GM11168 (cell line): ENCODE data around the gene SPATA32.

Source experiments
- in situ Hi-C: fragments of 300-500 bp; cut with MboI; formaldehyde crosslinking; loops from one replicate; pipeline ENCODE4 v1.12.0; 2022; ENCODE audit warnings: low sequenced_read_pairs; ENCODE audit not compliant: unreplicated experiment

The SPATA32 gene

DNA sequence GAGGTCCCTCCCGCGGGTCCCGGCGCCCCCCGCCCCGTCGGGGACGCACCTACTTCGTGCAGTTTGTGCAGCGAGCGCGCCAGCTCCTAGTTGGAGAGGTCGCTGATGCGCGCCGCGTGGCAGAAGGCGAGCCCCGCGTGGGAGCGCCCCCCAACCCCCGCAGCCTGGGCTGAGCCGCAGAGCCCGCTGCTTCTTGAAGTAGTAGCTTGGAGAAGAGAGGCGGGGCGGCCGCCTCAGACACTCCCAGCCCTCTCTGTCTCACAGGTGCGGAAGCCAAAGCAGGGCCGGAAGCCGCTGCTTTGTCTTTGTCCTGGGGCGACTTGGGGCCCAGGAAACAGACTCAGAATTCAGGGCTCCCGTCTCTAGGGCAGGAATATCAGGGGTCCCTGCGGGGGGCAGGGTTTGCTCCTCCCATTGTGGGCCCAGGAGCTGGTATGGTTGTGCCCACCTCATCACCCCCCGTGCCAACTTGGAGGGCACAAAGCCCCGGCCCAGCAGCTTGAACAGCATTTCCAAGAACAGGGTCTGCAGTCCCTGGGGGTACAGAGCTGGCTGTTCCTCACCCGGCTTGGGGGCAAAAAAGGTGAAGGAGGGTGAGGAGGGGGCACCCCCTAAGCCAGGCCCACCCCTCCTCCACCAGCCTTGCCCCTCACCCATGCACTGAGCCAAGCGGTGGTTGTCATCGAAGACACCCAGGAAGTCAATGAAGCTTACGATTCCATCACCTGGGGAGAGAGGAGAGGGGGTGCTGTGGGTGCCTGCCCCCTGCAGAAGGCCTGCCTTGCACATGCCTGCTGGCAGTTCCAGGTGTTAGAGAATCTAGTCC lies 13.5 kb downstream of the SPATA32 start:
- in situ Hi-C loops: no loop called here

GRCh38 chr17:45247429-45248131 lies 14.3 kb downstream of the SPATA32 start:
- in situ Hi-C loops: no loop called here

DNA sequence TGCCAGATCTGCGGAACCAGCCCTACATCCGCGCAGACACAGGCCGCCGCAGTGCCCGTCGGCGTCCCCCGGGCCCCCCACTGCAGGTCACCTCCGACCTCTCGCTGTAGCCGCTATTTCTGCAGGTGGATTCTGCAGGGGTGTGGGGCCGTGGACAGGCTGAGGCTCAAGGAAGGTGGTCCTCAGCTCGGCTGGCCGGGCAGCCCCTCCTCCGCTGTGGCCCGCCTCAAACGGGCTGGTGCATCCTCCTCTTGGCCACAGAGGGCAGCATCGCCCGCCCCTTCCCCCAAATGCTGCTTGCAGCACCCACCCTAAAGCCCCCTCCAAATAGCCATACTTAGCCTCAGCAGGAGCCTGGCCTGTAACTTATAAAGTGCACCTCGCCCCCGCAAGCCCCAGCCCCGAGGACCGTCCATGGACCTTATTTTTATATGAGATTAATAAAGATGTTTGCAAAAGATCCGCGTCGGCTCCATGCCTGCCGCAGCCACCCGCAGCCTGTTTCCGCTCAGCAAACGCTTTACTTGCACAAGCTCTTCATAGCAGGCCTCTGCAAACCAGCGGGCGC lies 14.9 kb downstream of the SPATA32 start:
- in situ Hi-C loops: no loop called here

GRCh38 chr17:45246338-45246737 lies 15.6 kb downstream of the SPATA32 start:
- in situ Hi-C loops: no loop called here

GRCh38 chr17:45244725-45245656 lies 16.9 kb downstream of the SPATA32 start:
- in situ Hi-C loops: no loop called here

- in situ Hi-C loops: no loop called here
Measured at GRCh38 chr17:45243750-45244149, 18.1 kb downstream of the SPATA32 start.

DNA sequence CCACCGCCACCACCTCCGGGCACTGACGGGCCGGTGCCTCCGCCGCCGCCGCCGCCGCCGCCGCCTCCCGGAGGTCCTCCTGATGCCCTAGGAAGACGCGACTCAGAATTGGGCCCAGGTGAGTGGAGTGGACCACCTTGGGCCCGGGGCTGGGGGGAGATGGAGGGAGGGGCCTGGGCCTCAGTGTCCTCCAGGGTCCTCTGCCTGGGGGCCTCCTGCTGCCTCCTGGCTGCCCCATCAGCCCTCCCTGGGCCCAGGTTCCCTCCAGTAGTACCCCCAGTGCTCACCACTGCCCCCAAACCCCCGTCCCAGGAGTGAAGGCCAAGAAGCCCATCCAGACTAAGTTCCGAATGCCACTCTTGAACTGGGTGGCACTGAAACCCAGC lies 19.9 kb downstream of the SPATA32 start:
- in situ Hi-C loops: no loop called here

GRCh38 chr17:45241328-45242028 lies 20.4 kb downstream of the SPATA32 start:
- in situ Hi-C loops: no loop called here

- in situ Hi-C loops: no loop called here
Measured at GRCh38 chr17:45240905-45241327, 21.0 kb downstream of the SPATA32 start.

- in situ Hi-C loops: no loop called here
Measured at GRCh38 chr17:45238155-45238774, 23.6 kb downstream of the SPATA32 start.

DNA sequence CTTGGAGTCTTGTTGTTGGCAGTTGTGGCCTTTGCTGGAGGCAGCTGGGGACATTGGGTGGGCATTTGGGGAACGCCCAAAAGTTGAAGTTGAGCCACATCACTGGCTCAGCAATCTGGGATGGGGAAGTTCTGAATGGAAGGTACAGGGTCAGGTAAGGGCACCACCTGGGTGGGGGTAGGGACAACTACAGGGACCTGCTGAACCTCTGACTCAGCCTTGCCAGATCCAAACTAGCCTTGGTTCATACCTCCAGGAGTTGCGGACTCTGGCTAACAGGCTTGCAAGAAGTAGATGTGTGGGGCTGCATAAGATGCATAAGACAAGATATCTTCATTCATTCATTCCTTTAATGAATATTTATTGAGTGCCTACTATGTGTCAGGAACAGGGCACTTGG lies 24.2 kb downstream of the SPATA32 start:
- in situ Hi-C loops: no loop called here

DNA sequence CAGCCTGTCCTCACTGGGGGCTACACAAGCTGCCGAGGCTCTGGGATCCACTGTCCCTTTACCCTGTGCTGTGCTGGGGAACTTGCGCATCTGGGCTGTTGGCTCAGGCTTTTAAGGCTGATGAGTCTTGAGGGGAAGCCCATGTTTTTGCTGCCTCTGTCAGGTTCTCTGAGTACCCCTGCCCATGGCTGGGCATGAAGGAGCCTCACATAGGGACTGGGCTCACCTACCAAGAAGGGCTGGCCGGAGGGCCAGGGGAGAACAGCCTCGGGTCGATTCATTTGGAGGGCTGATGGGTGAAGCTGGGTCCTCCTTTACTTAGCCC lies 25.6 kb downstream of the SPATA32 start:
- in situ Hi-C loops: no loop called here

- in situ Hi-C loops: no loop called here
Measured at GRCh38 chr17:45235416-45236281, 26.2 kb downstream of the SPATA32 start.

GRCh38 chr17:45234641-45235415 lies 27.1 kb downstream of the SPATA32 start:
- in situ Hi-C loops: no loop called here

GRCh38 chr17:45233423-45233924 lies 28.4 kb downstream of the SPATA32 start:
- in situ Hi-C loops: no loop called here

DNA sequence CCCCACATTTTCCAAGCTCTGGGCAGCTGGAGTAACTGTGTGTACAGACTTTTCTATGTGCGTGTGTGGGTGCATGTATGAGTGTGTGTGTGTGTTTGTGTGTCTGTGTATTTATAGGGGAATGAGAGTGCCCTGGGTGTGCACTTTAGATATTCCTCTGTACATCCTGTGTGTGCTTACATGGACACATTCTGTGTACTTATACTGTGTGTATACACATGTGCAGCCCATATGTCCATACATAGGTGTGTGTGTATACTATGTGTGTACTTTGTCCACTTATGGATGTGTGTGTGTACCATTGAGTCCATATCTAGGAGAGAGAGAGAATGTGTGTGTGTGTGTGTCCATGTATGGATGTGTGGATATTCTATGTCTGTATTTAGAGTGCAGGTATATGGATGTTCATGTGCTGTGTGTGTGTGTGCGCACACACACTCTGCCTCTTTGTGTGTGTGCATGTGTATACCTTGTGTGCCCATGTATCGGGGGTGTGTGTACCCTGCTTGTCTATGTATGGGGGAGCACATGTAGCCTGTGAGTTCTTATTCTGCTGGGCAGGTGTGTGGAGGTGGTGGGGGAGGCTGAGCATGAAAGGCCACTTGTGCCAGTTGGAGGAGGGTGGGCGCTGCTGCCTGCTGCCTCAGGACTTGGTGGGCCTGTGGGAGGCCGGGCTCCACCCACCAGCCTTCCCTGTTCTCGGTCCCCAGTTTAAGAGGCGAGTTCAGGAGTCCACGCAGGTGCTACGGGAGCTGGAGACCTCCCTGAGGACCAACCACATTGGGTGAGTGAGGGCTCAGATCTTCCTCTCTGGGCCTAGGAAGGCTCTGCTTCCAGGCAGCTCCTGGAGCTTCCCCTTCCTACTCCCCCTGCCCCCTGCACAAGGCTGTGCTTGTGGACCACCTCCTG lies 29.1 kb downstream of the SPATA32 start:
- in situ Hi-C loops: no loop called here
